GM06990 (cell line): ENCODE measurements around the gene INTS3.

Source experiments
- DNase-seq: peaks from one replicate; pipeline ENCODE4 v3.0.0-alpha.2; 2011; ENCODE audit not compliant: insufficient read length; ENCODE audit errors: extremely low read depth
- H3K27me3 ChIP-seq: replicated peaks from 2 replicates; pipeline ENCODE4 v1.6.0; 2011; ENCODE audit warnings: low read length; ENCODE audit not compliant: control insufficient read depth, insufficient read depth
- H3K36me3 ChIP-seq: 2 replicates; pipeline ENCODE4 v1.5.1; 2011; ENCODE audit warnings: low read length; ENCODE audit not compliant: control insufficient read depth, insufficient read depth
- H3K4me3 ChIP-seq: replicated peaks from 2 replicates; pipeline ENCODE4 v1.5.1; 2011; ENCODE audit warnings: low read depth, mild to moderate bottlenecking, control low read depth, low read length
- CTCF ChIP-seq: IDR thresholded peaks from 2 replicates; pipeline ENCODE4 v1.5.1; 2011; ENCODE audit warnings: low read length, control low read depth, mild to moderate bottlenecking, inconsistent platforms; ENCODE audit not compliant: insufficient read depth, poor library complexity, severe bottlenecking

The INTS3 gene

DNA sequence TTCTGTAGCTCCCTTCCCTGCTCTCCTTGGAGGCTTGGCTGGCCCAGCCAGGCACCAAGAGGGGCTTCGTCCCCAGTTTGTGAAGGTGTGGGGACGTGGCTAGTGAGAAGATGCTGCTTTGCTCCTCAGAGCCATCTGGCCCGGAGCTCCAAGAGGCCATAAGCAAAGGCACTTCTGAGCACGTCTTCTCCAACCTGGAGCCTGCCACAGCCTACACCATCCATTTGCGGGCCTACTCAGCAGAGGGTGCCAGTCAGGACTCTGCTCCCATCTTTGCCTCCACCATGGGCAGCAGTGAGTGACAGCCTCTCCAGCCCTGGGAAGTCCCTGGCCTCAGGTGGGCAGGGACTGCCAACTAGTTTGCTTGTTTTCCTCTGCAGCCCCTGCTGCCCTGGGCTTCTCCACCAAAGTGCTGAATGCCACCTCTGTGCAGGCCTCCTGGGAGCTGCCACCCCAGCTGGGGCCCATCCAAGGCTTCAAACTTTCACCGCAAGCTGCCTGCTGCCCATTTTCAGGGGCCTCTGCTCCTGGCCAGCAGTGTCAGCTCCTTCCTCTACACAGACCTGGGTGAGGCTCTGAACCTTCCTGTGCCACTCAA is 73.3 kb downstream of the INTS3 start:
- no peak for TF ChIP-seq CTCF
- DNase-seq = no peak
- Histone ChIP-seq H3K27me3 (no peaks in the 10 kb centered on the region), H3K36me3 (no peaks in the 10 kb centered on the region; the same call in 1 of the 2 replicates), H3K4me3 (no peak overlapping the region)

- TF ChIP-seq CTCF = no peak
- DNase-seq = no peak
- Histone ChIP-seq H3K27me3 (no peaks in the 10 kb centered on the region), H3K36me3 (no peaks in the 10 kb centered on the region; the same call in 1 of the 2 replicates), H3K4me3 (no peak overlapping the region)
Measured at GRCh38 chr1:153801786-153802697, 74.2 kb downstream of the INTS3 start.

GRCh38 chr1:153803470-153804056 is 75.7 kb downstream of the INTS3 start:
- Histone ChIP-seq H3K36me3 (peaks cover 4% of the 10 kb centered on the region), H3K27me3 (no peaks in the 10 kb centered on the region), H3K4me3 (no peak overlapping the region)
- TF ChIP-seq CTCF = no peak
- no peak for DNase-seq

DNA sequence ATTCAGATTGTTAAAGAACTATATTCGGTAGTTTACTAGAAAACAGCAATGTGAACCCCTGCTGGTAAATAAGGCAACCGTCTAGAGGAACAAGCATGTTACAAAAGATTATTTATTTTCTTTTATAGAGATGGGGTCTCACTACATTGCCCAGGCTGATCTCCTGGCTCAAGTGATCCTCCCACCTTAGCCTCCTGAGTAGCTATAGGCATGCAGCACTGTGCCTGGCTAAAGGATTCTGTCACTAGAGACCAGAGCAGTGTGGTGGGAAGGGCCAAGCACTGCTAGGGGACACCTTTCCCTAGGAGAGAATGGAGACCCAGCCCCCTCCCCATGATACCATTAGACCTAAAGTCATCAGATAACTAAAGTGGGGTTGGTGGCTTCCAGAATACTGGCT is 76.3 kb downstream of the INTS3 start:
- TF ChIP-seq CTCF = no peak
- no peak overlapping the region for H3K4me3 ChIP-seq
- H3K27me3 ChIP-seq = no peaks in the 10 kb centered on the region
- DNase-seq = no peak
- peaks cover 5% of the 10 kb centered on the region for H3K36me3 ChIP-seq

DNA sequence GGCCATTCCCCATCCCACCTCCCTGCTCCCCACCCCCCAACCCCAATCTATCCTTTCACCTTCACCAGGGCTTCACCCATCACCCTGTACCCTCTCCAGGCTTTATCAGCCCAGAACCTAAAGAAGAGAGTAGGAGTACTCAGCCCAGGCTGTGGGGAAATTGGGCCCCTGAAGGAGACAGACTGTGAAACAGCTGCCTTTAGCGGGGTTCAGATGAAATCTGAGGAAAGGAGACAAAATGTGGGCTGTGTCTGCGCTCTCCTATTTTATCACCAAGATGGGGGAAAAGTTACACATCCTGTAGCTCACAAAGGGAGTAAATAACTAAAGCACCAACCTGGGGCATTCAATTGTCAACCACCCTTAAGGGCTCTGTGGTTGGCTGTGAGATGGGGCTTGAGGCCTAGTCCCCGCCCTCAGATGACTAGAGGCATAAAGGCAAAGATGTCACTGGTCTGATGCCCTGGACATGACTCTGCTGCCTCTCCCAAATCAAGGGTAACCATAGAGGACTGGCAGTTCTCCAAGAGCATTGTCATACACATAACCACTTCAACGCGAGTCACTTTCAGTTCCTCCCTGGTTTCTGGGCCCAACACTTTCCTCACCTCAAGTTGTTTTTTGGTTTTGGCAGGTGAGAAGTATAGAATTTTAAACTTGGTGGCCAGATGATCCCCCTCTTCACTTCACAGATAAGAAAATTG is 77.3 kb downstream of the INTS3 start:
- no peaks in the 10 kb centered on the region for H3K27me3 ChIP-seq
- H3K4me3 ChIP-seq = no peak overlapping the region
- peak; percentile 82 for DNase-seq
- peaks cover 13% of the 10 kb centered on the region for H3K36me3 ChIP-seq
- no peak for TF ChIP-seq CTCF
